ENCODE data around the gene RUNX2. TPM values are rescaled to one million over a fixed set of nuclear protein-coding genes. Genes with fewer than 3 reads are reported as not detected.

The RUNX2 gene
- total and polyA plus RNA-seq, 2 of the 8 experiments (the other 6 are each of a cell fraction or from before 2014, with no cell fraction given): 0.26 to 1.2 TPM

DNA sequence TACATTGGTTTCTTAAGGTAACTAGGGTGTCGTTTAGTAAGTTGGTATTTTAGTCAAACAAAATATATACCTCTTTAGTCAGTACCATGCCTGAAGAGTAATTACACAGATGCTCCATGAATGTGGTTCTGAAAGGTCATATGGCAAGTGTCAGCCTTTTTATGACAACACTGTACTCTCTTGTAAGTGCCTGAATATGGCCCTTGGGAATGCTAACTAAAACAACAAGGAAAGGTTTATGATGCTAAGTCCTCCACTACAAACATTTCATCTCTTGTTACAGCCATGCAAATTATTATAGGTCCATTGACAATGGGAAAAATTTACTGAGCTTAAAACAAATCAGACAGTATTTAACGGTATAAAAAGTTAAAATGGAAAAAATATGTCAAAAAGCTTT is 88.6 kb downstream of the RUNX2 start:
- Histone ChIP-seq H3K27me3 (replicated peaks in 1 of 4; ENCODE audit: control insufficient read depth in 3 of 4, extremely low read depth in 1 of 4, insufficient read depth in 3 of 4, low read length in 3 of 4) (peaks cover 20 to 40% (median 34%) of the 10 kb centered on the region in 4 experiments), H3K27ac (ENCODE audit: low read depth, low read length) (no peak overlapping the region)
- no peak for DNase-seq (ENCODE audit: low read depth in 1 of 2, low spot score in 2 of 2)
- no peak for TF ChIP-seq POLR2A (IDR thresholded peaks at IDR 0.05; ENCODE audit: control extremely low read depth in 1 of 2, low read depth in 2 of 2, low read length in 2 of 2)
- TF ChIP-seq, protein P1, sequence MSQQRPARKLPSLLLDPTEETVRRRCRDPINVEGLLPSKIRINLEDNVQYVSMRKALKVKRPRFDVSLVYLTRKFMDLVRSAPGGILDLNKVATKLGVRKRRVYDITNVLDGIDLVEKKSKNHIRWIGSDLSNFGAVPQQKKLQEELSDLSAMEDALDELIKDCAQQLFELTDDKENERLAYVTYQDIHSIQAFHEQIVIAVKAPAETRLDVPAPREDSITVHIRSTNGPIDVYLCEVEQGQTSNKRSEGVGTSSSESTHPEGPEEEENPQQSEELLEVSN (IDR thresholded peaks at IDR 0.05): no peak
- no peak for TF ChIP-seq CHD1 (IDR thresholded peaks at IDR 0.05; ENCODE audit: low read depth, low read length)
- TF ChIP-seq, protein P2, sequence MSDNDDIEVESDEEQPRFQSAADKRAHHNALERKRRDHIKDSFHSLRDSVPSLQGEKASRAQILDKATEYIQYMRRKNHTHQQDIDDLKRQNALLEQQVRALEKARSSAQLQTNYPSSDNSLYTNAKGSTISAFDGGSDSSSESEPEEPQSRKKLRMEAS (IDR thresholded peaks at IDR 0.05): no peak
- TF ChIP-seq FOSL1 (IDR thresholded peaks at IDR 0.05; ENCODE audit: insufficient read depth, low read depth, low read length): no peak
- TF ChIP-seq BCL11A (IDR thresholded peaks at IDR 0.05; ENCODE audit: low read depth in 2 of 2, low read length in 2 of 2): no peak

More for the DNA sequence above, 88.6 kb downstream of the RUNX2 start:
- no peak overlapping the region for H4K5ac ChIP-seq (ENCODE audit: insufficient read length, low read depth, low read length)
- WGBS, 2 experiments (ENCODE audit: extremely low coverage in 1 of 2, insufficient coverage in 1 of 2, insufficient read length in 1 of 2, insufficient replicate concordance in 2 of 2, low coverage in 1 of 2, low lambda C conversion rate in 2 of 2, missing lambda C conversion rate in 1 of 2): 83% methylated on average over 2 of the region's 2 CpGs; no CpG with 5 or more reads in 1 of the 2 experiments
- H3K79me1 ChIP-seq (ENCODE audit: low read depth, low read length): no peaks in the 10 kb centered on the region
- H3K79me2 ChIP-seq (ENCODE audit: control insufficient read depth in 1 of 2, insufficient read depth in 2 of 2, low read length in 2 of 2): no peaks in the 10 kb centered on the region
- H2BK20ac ChIP-seq (ENCODE audit: low read length): no peak overlapping the region
- H3K9ac ChIP-seq (replicated peaks in 1 of 4; ENCODE audit: extremely low read depth in 1 of 4, low read depth in 3 of 4, low read length in 3 of 4): no peak overlapping the region
- no peak overlapping the region for H3K23ac ChIP-seq (ENCODE audit: insufficient read length)
- FAIRE-seq: no peak
- H3K4ac ChIP-seq (replicated peaks; ENCODE audit: insufficient read length, low read depth, low read length): no peak overlapping the region
- ChIA-PET CTCF (ENCODE audit: partially characterized antibody) (interaction anchor here (1.5 to 1.6 kb wide), 2 partner anchors 106 to 941 kb away, joined by 4 read pairs; no protein-coding TSS in a partner anchor), POLR2A (ENCODE audit: partially characterized antibody) (no interaction called here)
- peaks cover 0 to 7% (median 4%) of the 10 kb centered on the region in 4 experiments; a peak in 6 of 7 replicates for H3K4me1 ChIP-seq (replicated peaks in 1 of 4; ENCODE audit: control insufficient read depth in 3 of 4, insufficient read depth in 4 of 4, low read length in 3 of 4)
- H4K91ac ChIP-seq (replicated peaks; ENCODE audit: insufficient read length, low read length): no peak overlapping the region
- no peak overlapping the region for H3K4me3 ChIP-seq (ENCODE audit: extremely low read depth in 1 of 4, insufficient read depth in 2 of 4, low read depth in 3 of 4, low read length in 4 of 4)
- no peak overlapping the region for H2BK5ac ChIP-seq (ENCODE audit: low read depth, low read length)
- H2BK12ac ChIP-seq (ENCODE audit: low read depth, low read length): no peak overlapping the region
- H2BK15ac ChIP-seq (ENCODE audit: low read length): no peak overlapping the region
- H3K4me2 ChIP-seq (ENCODE audit: insufficient read depth in 1 of 2, low read depth in 2 of 2, low read length in 2 of 2): no peak overlapping the region
- H3K18ac ChIP-seq (ENCODE audit: extremely low read depth, low read length): no peak overlapping the region
- no peak overlapping the region for H3K14ac ChIP-seq (ENCODE audit: insufficient read length)
- H2AK5ac ChIP-seq (ENCODE audit: low read depth, low read length): no peak overlapping the region
- H2BK120ac ChIP-seq (replicated peaks; ENCODE audit: low read depth, low read length): no peak overlapping the region
- no peaks in the 10 kb centered on the region for H3K36me3 ChIP-seq (ENCODE audit: control insufficient read depth in 2 of 4, insufficient read depth in 4 of 4, low read length in 3 of 4)
- H4K20me1 ChIP-seq (replicated peaks in 1 of 2; ENCODE audit: control insufficient read depth in 1 of 2, insufficient read depth in 2 of 2, low read length in 2 of 2): no peaks in the 10 kb centered on the region
- H3K23me2 ChIP-seq (ENCODE audit: low read depth, low read length): peaks cover 8% of the 10 kb centered on the region; the same call in 1 of the 2 replicates
- no peak overlapping the region for H2AFZ ChIP-seq (ENCODE audit: low read length)
- H3K9me3 ChIP-seq (ENCODE audit: insufficient read depth in 2 of 2, low read depth in 1 of 2, low read length in 1 of 2): no peaks in the 10 kb centered on the region
- H4K8ac ChIP-seq (ENCODE audit: extremely low read depth, insufficient read depth, low read length): no peak overlapping the region
- no peak overlapping the region for H3K56ac ChIP-seq (replicated peaks; ENCODE audit: insufficient read length, low read depth, low read length)

Measured in H1 (cell line).